IMR-90 (cell line): Measurements from ENCODE around the gene UCKL1. TPM values are rescaled to one million over a fixed set of nuclear protein-coding genes. Genes with fewer than 3 reads are reported as not detected.

Experiments used
- ATAC-seq: fragments of 200-7000 bp; cut with Tn5 transposase; 2 replicates; pipeline ENCODE4 v1.9.1; 2020; ENCODE audit warnings: low read depth, mild to moderate bottlenecking, moderate library complexity
- BruUV-seq: library from RNA; stranded (reverse); fragments of 400-500 nt; replicated peaks from 2 replicates; lab custom pipeline; 2021; lab: Mats Ljungman, UMichigan
- CTCF ChIA-PET: fragments of 300-600 bp; formaldehyde crosslinking; extraction: SDS; loops from one replicate; lab custom pipeline; 2021; ENCODE audit warnings: antibody characterized with exemption; lab: Yijun Ruan, JAX
- POLR2A ChIA-PET: fragments of 300-600 bp; sonication (Branson Sonifier 250); formaldehyde crosslinking; loops from one replicate; lab custom pipeline; 2022; ENCODE audit warnings: antibody characterized with exemption; ENCODE audit not compliant: unreplicated experiment; lab: Charles Lee
- DNase-seq: peaks from one replicate; pipeline ENCODE4 v3.0.0; 2013
- H2AFZ ChIP-seq: replicated peaks from 2 replicates; pipeline ENCODE3; 2013; ENCODE audit warnings: low read length, mild to moderate bottlenecking; ENCODE audit not compliant: poor library complexity
- H2AK5ac ChIP-seq: 2 replicates; pipeline ENCODE4 v1.6.1; 2013; ENCODE audit warnings: low read depth, low read length, inconsistent platforms
- H2AK9ac ChIP-seq: replicated peaks from 2 replicates; pipeline ENCODE3; 2013; ENCODE audit warnings: mild to moderate bottlenecking, low read depth, low read length, moderate library complexity; ENCODE audit not compliant: poor library complexity
- H2BK120ac ChIP-seq: 2 replicates; pipeline ENCODE4 v1.6.1; 2013; ENCODE audit warnings: low read depth, low read length, inconsistent platforms
- H2BK15ac ChIP-seq: 3 replicates; pipeline ENCODE4 v1.6.1; 2013; ENCODE audit warnings: low read depth, low read length, inconsistent platforms
- H2BK20ac ChIP-seq: 2 replicates; pipeline ENCODE4 v1.6.1; 2013; ENCODE audit warnings: low read depth, mild to moderate bottlenecking, inconsistent platforms, low read length, moderate library complexity
- H2BK5ac ChIP-seq: 2 replicates; pipeline ENCODE4 v1.6.1; 2013; ENCODE audit warnings: mild to moderate bottlenecking, low read depth, low read length, inconsistent platforms; ENCODE audit not compliant: poor library complexity, severe bottlenecking
- H3K14ac ChIP-seq: replicated peaks from 2 replicates; pipeline ENCODE4 v1.6.1; 2013; ENCODE audit warnings: low read depth, low read length, inconsistent platforms
- H3K18ac ChIP-seq: 2 replicates; pipeline ENCODE4 v1.6.1; 2013; ENCODE audit warnings: low read depth, low read length, control low read depth
- H3K23ac ChIP-seq: 2 replicates; pipeline ENCODE4 v1.6.1; 2013; ENCODE audit warnings: low read depth, low read length, inconsistent platforms
- H3K27ac ChIP-seq: 2 replicates; pipeline ENCODE4 v1.5.1; 2013; ENCODE audit warnings: mild to moderate bottlenecking, control low read depth, low read length; ENCODE audit not compliant: insufficient read depth
- H3K27me3 ChIP-seq: 2 replicates; pipeline ENCODE4 v1.6.1; 2013; ENCODE audit warnings: low read length; ENCODE audit not compliant: control insufficient read depth, insufficient read depth
- H3K36me3 ChIP-seq: 2 replicates; pipeline ENCODE4 v1.6.1; 2013; ENCODE audit warnings: low read length, mixed read lengths; ENCODE audit not compliant: control insufficient read depth, insufficient read depth
- H3K4ac ChIP-seq: 2 replicates; pipeline ENCODE4 v1.6.1; 2013; ENCODE audit warnings: low read depth, low read length, inconsistent platforms
- H3K4me1 ChIP-seq: 2 replicates; pipeline ENCODE4 v1.6.1; 2013; ENCODE audit warnings: low read length, mixed read lengths; ENCODE audit not compliant: control insufficient read depth, insufficient read depth
- H3K4me2 ChIP-seq: 2 replicates; pipeline ENCODE4 v1.6.1; 2013; ENCODE audit warnings: low read depth, mild to moderate bottlenecking, control low read depth, low read length, moderate library complexity
- H3K4me3 ChIP-seq: 2 replicates; pipeline ENCODE4 v1.5.1; 2013; ENCODE audit warnings: low read depth, mild to moderate bottlenecking, control low read depth, low read length, moderate library complexity; ENCODE audit not compliant: insufficient read depth
- H3K56ac ChIP-seq: 2 replicates; pipeline ENCODE4 v1.6.1; 2013; ENCODE audit warnings: low read length, inconsistent platforms; ENCODE audit not compliant: insufficient read depth; ENCODE audit errors: extremely low read depth
- H3K79me1 ChIP-seq, 2 experiments: 2 replicates each; pipeline ENCODE4 v1.6.1; 2013; ENCODE audit warnings: low read length in 2 of 2, inconsistent platforms in 1 of 2, low read depth in 1 of 2
- H3K9ac ChIP-seq: 2 replicates; pipeline ENCODE4 v1.6.1; 2013; ENCODE audit warnings: low read depth, low read length, control low read depth
- H3K9me1 ChIP-seq: 2 replicates; pipeline ENCODE4 v1.6.1; 2013; ENCODE audit warnings: low read length, inconsistent platforms; ENCODE audit not compliant: insufficient read depth
- H3K9me3 ChIP-seq: 2 replicates; pipeline ENCODE4 v1.6.1; 2013; ENCODE audit warnings: low read length; ENCODE audit not compliant: control insufficient read depth, insufficient read depth
- H4K20me1 ChIP-seq: 2 replicates; pipeline ENCODE4 v1.6.1; 2013; ENCODE audit warnings: low read length, inconsistent platforms; ENCODE audit not compliant: insufficient read depth
- H4K5ac ChIP-seq: 2 replicates; pipeline ENCODE4 v1.6.1; 2013; ENCODE audit warnings: mild to moderate bottlenecking, low read depth, low read length, control low read depth
- H4K8ac ChIP-seq, 2 experiments: 2 replicates each; pipeline ENCODE4 v1.6.1; 2013; ENCODE audit warnings: low read depth in 2 of 2, low read length in 2 of 2, control low read depth in 1 of 2, inconsistent platforms in 1 of 2
- H4K91ac ChIP-seq: 2 replicates; pipeline ENCODE4 v1.6.1; 2013; ENCODE audit warnings: low read depth, low read length, inconsistent platforms; ENCODE audit not compliant: insufficient read depth
- CHD1 ChIP-seq: IDR thresholded peaks from 2 replicates; pipeline ENCODE4 v1.6.1; 2012; ENCODE audit warnings: low read depth, low read length, improper control_type of control experiment
- MAZ ChIP-seq: IDR thresholded peaks from 2 replicates; pipeline ENCODE4 v1.6.1; 2012; ENCODE audit warnings: low read depth, mild to moderate bottlenecking, low read length, improper control_type of control experiment, moderate library complexity, borderline replicate concordance
- MXI1 ChIP-seq: IDR thresholded peaks from 2 replicates; pipeline ENCODE4 v1.6.1; 2012; ENCODE audit warnings: low read depth, mild to moderate bottlenecking, low read length, moderate library complexity, borderline replicate concordance
- NFE2L2 ChIP-seq: fragments of 150-350 bp; IDR thresholded peaks from 2 replicates; pipeline ENCODE4 v1.6.1; 2016; ENCODE audit warnings: low read depth, mild to moderate bottlenecking, low read length
- RCOR1 ChIP-seq: IDR thresholded peaks from 2 replicates; pipeline ENCODE4 v1.6.1; 2012; ENCODE audit warnings: mild to moderate bottlenecking, low read length, improper control_type of control experiment; ENCODE audit not compliant: insufficient replicate concordance
- RFX5 ChIP-seq: IDR thresholded peaks from 2 replicates; pipeline ENCODE4 v1.8.0; 2012; ENCODE audit warnings: low read depth, mild to moderate bottlenecking, low read length, moderate library complexity
- WGBS, 2 experiments: methylation state at CpG; one replicate each; pipeline versions ENCODE4 v1.1.5 to v1.1.7; 2013; ENCODE audit warnings: missing lambda C conversion rate in 2 of 2; ENCODE audit not compliant: insufficient read length in 1 of 2; ENCODE audit errors: extremely low coverage in 2 of 2; 5-methylcytosine and 5-hydroxymethylcytosine counted together
- dilution Hi-C: fragments of 300-500 bp; cut with HindIII; formaldehyde crosslinking; loops from one replicate; pipeline ENCODE4 v1.14.3; 2018; ENCODE audit warnings: low sequenced_read_pairs; ENCODE audit not compliant: unreplicated experiment
- in situ Hi-C: fragments of 300-500 bp; cut with MboI; formaldehyde crosslinking; loops from 3 replicates; pipeline ENCODE4 v1.14.3; 2019; ENCODE audit warnings: low sequenced_read_pairs, inconsistent platforms, mixed read lengths
- intact Hi-C: fragments of 100-400 bp; cut with micrococcal nuclease; formaldehyde crosslinking; loops from 2 replicates; pipeline ENCODE4 v1.10.0; 2022
- polyA plus RNA-seq, 3 experiments: library from polyadenylated mRNA; depleted of rRNA; stranded (reverse); fragments of >200 nt; gene quantifications; 2 replicates each; pipeline ENCODE4 v1.2.3, GENCODE V29; 2012; ENCODE audit warnings: low replicate concordance in 1 of 3
- total RNA-seq: library from RNA; depleted of rRNA; stranded (reverse); fragments of >200 nt; gene quantifications from 2 replicates; pipeline ENCODE4 v1.2.3, GENCODE V29; 2012

The UCKL1 gene
- total and polyA plus RNA-seq, 2 of the 4 experiments (the other 2 are of a cell fraction): 16.7 to 54.7 TPM

GRCh38 chr20:63932606-63933160, 23.5 kb downstream of the UCKL1 start:
- Histone ChIP-seq H3K27ac (no peak overlapping the region), H3K56ac (no peak overlapping the region), H2BK120ac (no peak overlapping the region), H4K5ac (no peak overlapping the region), H2BK15ac (no peak overlapping the region), H3K4me1 (no peaks in the 10 kb centered on the region), H3K36me3 (peaks cover 68% of the 10 kb centered on the region), H4K91ac (no peak overlapping the region), H2AK9ac (no peak overlapping the region), H3K14ac (no peak overlapping the region), H2AFZ (peak overlapping the region; percentile 33), H3K9ac (no peak overlapping the region), H3K9me3 (no peaks in the 10 kb centered on the region), H3K9me1 (peaks cover 12% of the 10 kb centered on the region; the same call in 1 of the 2 replicates), H3K4me2 (no peak overlapping the region), H2AK5ac (no peak overlapping the region), H4K8ac (no peak overlapping the region), H3K79me1 (peaks cover 41 to 52% of the 10 kb centered on the region in 2 experiments), H3K23ac (no peak overlapping the region), H2BK5ac (no peak overlapping the region), H2BK20ac (no peak overlapping the region), H3K18ac (no peak overlapping the region), H3K4ac (no peak overlapping the region), H3K27me3 (no peaks in the 10 kb centered on the region), H3K4me3 (no peak overlapping the region), H4K20me1 (peaks cover 59% of the 10 kb centered on the region)
- BruUV-seq: no TSS peak
- intact Hi-C loops (no loop called here), dilution Hi-C loops (no loop called here), in situ Hi-C loops (no loop called here)
- ATAC-seq (no peak), DNase-seq (no peak)
- POLR2A ChIA-PET: no interaction called here
- TF ChIP-seq MAZ: no peak
- TF ChIP-seq NFE2L2: no peak
- TF ChIP-seq CHD1: no peak
- TF ChIP-seq RFX5: no peak
- no peak for TF ChIP-seq RCOR1
- no peak for TF ChIP-seq MXI1
- WGBS, 2 experiments: 100% methylated on average over 6 of the region's 17 CpGs; no CpG with 5 or more reads in 1 of the 2 experiments
- CTCF ChIA-PET: no interaction called here
